Measurements from ENCODE around the gene PACSIN1.

The PACSIN1 gene

DNA sequence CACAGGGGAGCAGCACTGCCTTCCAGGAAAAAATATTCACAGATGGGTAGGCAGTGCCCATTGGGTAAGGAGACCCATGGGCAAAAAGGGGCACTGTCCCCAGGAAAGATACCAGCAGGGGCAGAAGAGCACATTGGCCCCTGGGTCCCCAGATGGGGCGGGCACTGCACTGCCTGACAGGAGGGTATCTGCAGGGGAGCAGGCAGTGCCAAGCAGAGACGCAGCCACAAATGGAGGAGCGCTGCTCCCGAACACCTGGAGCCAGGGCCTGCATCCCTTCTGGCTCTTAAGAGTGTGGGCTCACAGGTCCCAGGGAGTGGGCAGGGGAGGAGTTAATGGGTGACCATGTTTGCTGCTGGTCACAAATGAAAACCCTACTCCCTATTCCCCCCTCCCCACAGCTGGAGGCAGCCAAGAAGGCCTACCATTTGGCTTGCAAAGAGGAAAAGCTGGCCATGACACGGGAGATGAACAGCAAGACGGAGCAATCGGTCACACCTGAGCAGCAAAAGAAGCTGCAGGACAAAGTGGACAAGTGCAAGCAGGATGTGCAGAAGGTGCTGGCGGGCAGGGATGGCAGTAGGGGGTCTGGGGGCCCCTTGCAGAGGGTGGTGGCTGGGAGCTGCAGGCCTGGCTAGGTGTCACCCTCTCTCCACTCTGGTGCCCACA lies 63.3 kb downstream of the PACSIN1 start:
- H3K4me3 ChIP-seq (ENCODE audit: low read depth, low read length), result no peak overlapping the region
- no peak for DNase-seq (ENCODE audit: low read depth)
- TF ChIP-seq POLR2A (IDR thresholded peaks at IDR 0.05; ENCODE audit: extremely low read depth, insufficient read length) (no peak), MYC (IDR thresholded peaks at IDR 0.05; ENCODE audit: low read depth, low read length) (no peak)
- TF ChIP-seq, protein P1, sequence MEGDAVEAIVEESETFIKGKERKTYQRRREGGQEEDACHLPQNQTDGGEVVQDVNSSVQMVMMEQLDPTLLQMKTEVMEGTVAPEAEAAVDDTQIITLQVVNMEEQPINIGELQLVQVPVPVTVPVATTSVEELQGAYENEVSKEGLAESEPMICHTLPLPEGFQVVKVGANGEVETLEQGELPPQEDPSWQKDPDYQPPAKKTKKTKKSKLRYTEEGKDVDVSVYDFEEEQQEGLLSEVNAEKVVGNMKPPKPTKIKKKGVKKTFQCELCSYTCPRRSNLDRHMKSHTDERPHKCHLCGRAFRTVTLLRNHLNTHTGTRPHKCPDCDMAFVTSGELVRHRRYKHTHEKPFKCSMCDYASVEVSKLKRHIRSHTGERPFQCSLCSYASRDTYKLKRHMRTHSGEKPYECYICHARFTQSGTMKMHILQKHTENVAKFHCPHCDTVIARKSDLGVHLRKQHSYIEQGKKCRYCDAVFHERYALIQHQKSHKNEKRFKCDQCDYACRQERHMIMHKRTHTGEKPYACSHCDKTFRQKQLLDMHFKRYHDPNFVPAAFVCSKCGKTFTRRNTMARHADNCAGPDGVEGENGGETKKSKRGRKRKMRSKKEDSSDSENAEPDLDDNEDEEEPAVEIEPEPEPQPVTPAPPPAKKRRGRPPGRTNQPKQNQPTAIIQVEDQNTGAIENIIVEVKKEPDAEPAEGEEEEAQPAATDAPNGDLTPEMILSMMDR (IDR thresholded peaks at IDR 0.05; ENCODE audit: low read depth, low read length), result no peak
- TF ChIP-seq, protein P2, sequence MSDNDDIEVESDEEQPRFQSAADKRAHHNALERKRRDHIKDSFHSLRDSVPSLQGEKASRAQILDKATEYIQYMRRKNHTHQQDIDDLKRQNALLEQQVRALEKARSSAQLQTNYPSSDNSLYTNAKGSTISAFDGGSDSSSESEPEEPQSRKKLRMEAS (IDR thresholded peaks at IDR 0.05; ENCODE audit: low read depth, low read length), result no peak

DNA sequence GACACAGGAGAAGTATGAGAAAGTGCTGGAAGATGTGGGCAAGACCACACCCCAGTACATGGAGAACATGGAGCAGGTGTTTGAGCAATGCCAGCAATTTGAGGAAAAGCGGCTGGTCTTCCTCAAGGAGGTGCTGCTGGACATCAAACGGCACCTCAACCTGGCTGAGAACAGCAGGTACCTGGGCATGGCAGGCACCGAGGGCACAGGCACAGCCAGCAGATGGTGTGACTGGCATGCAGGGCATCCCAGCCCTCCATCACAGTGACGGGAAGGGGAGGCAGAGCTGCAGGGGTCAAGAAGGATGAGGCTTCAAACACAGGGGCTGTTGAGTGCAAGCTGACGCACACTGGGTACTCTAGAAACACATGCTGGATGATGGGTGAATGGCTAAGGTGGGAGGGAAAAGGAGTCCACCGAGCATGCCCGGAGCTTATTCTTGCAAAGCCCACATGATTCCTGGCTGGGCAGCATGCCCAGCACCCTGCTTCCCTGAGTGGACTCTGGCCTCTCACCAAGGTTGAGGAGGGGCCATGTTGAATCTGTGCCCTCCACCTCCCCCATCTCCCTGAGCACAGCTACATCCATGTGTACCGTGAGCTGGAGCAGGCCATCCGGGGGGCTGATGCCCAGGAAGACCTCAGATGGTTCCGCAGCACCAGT lies 63.9 kb downstream of the PACSIN1 start:
- no peak overlapping the region for H3K4me3 ChIP-seq (ENCODE audit: low read depth, low read length)
- TF ChIP-seq POLR2A (IDR thresholded peaks at IDR 0.05; ENCODE audit: extremely low read depth, insufficient read length), result no peak
- TF ChIP-seq, protein P2 (IDR thresholded peaks at IDR 0.05; ENCODE audit: low read depth, low read length), result no peak
- TF ChIP-seq, protein P1 (IDR thresholded peaks at IDR 0.05; ENCODE audit: low read depth, low read length), result no peak
- no peak for TF ChIP-seq MYC (IDR thresholded peaks at IDR 0.05; ENCODE audit: low read depth, low read length)
- DNase-seq (ENCODE audit: low read depth), result no peak

DNA sequence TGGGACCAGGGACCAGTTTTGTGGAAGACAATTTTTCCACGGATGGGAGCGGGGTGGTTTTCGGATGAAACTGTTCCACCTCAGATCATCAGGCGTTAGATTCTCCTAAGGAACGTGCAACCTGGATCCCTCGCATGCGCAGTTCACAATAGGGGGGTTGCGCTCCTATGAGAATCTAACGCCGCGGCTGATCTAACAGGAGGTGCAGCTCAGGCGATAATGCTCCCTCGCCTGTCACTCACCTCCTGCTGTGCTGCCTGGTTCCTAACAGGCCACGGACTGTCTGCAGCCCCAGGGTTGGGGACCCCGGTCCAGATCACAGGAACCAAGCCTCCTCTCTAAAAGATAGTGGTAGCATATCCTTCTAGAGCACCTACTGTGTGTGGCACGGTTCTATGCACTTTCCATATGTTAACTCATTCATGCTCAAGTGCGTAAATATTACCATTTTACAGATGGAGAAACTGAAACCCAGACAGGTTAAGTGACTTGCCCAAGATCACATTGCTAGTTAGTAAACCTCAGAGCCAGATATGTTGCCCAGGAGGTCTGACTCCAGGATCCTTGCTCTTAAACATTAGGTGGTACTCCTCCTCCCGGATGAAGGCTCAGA lies 65.0 kb downstream of the PACSIN1 start:
- no peak for DNase-seq (ENCODE audit: low read depth)
- TF ChIP-seq, protein P1 (IDR thresholded peaks at IDR 0.05; ENCODE audit: low read depth, low read length), result no peak
- TF ChIP-seq, protein P2 (IDR thresholded peaks at IDR 0.05; ENCODE audit: low read depth, low read length), result no peak
- TF ChIP-seq MYC (IDR thresholded peaks at IDR 0.05; ENCODE audit: low read depth, low read length) (no peak), POLR2A (IDR thresholded peaks at IDR 0.05; ENCODE audit: extremely low read depth, insufficient read length) (no peak)
- no peak overlapping the region for H3K4me3 ChIP-seq (ENCODE audit: low read depth, low read length)

DNA sequence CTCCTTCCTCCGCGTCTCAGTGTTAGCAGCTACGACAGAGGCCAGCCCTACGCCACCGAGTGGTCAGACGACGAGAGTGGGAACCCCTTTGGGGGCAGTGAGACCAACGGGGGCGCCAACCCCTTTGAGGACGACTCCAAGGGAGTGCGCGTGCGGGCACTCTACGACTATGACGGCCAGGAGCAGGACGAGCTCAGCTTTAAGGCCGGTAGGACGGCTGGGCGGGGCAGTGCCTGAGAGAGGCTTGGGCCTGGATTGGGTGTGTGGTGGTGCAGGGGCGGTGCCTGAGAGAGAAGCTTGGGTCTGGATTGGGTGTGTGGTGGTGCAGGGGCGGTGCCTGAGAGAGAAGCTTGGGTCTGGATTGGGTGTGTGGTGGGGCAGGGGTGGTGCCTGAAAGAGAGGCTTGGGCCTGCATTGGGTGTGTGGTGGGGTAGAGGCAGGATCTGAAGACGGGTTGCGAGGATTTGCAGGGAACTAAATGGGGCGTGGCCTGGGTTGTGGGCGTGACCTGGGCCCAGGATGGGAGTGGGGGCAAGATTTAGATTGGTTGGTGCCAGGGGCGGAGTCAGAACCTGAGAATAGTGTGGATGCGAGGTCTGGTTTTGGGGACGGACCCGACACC lies 65.8 kb downstream of the PACSIN1 start:
- H3K4me3 ChIP-seq (ENCODE audit: low read depth, low read length), result no peak overlapping the region
- TF ChIP-seq MYC (IDR thresholded peaks at IDR 0.05; ENCODE audit: low read depth, low read length) (no peak), POLR2A (IDR thresholded peaks at IDR 0.05; ENCODE audit: extremely low read depth, insufficient read length) (no peak)
- TF ChIP-seq, protein P2 (IDR thresholded peaks at IDR 0.05; ENCODE audit: low read depth, low read length), result no peak
- TF ChIP-seq, protein P1 (IDR thresholded peaks at IDR 0.05; ENCODE audit: low read depth, low read length), result no peak
- DNase-seq (ENCODE audit: low read depth), result peak; percentile 49

DNA sequence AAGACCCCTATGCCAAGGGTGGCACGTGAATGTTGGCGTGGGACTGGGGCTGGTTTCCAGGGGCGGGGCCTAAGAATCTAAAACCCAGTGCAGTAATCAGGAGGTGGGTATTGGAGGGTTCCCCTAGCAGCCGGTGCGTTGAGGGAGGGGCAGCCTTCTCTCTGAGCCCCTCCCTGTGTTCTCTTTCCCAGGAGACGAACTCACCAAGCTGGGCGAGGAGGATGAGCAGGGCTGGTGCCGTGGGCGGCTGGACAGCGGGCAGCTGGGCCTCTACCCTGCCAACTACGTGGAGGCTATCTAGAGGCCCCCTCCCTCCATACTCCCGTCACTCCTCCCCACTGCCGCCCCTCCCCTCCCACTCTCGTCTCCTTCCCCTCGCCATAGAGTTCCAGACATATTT lies 66.4 kb downstream of the PACSIN1 start:
- H3K4me3 ChIP-seq (ENCODE audit: low read depth, low read length), result no peak overlapping the region
- DNase-seq (ENCODE audit: low read depth), result no peak

More for the DNA sequence above, 66.4 kb downstream of the PACSIN1 start:
- TF ChIP-seq, protein P2 (IDR thresholded peaks at IDR 0.05; ENCODE audit: low read depth, low read length), result no peak
- TF ChIP-seq, protein P1 (IDR thresholded peaks at IDR 0.05; ENCODE audit: low read depth, low read length), result no peak
- no peak for TF ChIP-seq POLR2A (IDR thresholded peaks at IDR 0.05; ENCODE audit: extremely low read depth, insufficient read length)
- TF ChIP-seq MYC (IDR thresholded peaks at IDR 0.05; ENCODE audit: low read depth, low read length), result no peak

Data from NB4 (cell line).